ENCODE measurements around the gene CENPF.

Gene CENPF

DNA sequence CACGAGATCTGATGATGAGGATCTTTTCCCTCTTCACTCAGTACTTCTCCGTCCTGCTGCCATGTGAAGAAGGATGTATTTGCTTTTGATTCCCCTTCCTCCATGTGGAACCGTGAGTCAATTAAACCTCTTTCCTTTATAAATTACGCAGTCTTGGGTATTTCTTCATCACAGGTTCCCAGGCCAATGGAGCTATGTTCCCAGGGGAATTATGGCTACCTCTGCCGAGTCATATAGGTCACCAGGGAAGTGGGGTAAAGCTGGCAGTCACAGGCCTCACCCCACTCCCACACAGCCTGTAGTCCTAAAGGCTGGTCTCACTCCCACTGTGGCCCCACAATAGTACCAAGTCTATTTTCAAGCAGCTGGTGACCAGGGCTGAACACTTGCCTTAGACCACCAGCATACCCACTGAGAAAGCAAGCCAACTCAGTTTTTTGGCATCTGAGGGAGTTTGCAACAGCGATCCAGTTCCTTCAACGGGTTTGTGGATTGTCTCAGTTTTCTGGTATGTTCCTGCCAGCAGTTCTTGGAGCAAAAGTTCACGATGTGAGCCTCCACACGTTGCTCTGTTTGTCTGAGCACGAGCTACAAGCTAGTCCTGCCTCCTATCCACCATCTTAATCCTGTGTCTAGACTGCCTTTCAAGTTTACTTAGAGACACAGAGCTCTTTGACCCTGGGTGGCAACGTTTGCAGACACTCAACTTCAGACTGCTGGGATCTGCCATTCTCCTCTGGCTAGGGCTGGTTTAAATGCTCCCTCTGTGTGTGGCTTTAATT, 104.5 kb downstream of the CENPF start:
- TF ChIP-seq CEBPB (IDR thresholded peaks at IDR 0.05) (no peak), EP300 (IDR thresholded peaks at IDR 0.05; ENCODE audit: borderline replicate concordance) (no peak), TCF12 (IDR thresholded peaks at IDR 0.05; ENCODE audit: low read depth) (no peak), TEAD4 (IDR thresholded peaks at IDR 0.05) (no peak), CREB1 (IDR thresholded peaks at IDR 0.05; ENCODE audit: low read depth) (no peak), RAD21 (IDR thresholded peaks at IDR 0.05; ENCODE audit: low read depth) (no peak), ZBTB7A (IDR thresholded peaks at IDR 0.05; ENCODE audit: low read depth) (no peak), YY1 (IDR thresholded peaks at IDR 0.05; ENCODE audit: low read depth) (no peak), EGR1 (IDR thresholded peaks at IDR 0.05) (no peak), NFIC (IDR thresholded peaks at IDR 0.05) (no peak), TAF1 (IDR thresholded peaks at IDR 0.05; ENCODE audit: low read depth) (no peak), FOXM1 (IDR thresholded peaks at IDR 0.05; ENCODE audit: borderline replicate concordance, low read depth) (no peak)
- TF ChIP-seq, protein P1, sequence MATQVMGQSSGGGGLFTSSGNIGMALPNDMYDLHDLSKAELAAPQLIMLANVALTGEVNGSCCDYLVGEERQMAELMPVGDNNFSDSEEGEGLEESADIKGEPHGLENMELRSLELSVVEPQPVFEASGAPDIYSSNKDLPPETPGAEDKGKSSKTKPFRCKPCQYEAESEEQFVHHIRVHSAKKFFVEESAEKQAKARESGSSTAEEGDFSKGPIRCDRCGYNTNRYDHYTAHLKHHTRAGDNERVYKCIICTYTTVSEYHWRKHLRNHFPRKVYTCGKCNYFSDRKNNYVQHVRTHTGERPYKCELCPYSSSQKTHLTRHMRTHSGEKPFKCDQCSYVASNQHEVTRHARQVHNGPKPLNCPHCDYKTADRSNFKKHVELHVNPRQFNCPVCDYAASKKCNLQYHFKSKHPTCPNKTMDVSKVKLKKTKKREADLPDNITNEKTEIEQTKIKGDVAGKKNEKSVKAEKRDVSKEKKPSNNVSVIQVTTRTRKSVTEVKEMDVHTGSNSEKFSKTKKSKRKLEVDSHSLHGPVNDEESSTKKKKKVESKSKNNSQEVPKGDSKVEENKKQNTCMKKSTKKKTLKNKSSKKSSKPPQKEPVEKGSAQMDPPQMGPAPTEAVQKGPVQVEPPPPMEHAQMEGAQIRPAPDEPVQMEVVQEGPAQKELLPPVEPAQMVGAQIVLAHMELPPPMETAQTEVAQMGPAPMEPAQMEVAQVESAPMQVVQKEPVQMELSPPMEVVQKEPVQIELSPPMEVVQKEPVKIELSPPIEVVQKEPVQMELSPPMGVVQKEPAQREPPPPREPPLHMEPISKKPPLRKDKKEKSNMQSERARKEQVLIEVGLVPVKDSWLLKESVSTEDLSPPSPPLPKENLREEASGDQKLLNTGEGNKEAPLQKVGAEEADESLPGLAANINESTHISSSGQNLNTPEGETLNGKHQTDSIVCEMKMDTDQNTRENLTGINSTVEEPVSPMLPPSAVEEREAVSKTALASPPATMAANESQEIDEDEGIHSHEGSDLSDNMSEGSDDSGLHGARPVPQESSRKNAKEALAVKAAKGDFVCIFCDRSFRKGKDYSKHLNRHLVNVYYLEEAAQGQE (IDR thresholded peaks at IDR 0.05; ENCODE audit: low read depth) = no peak
- TF ChIP-seq, protein P2, sequence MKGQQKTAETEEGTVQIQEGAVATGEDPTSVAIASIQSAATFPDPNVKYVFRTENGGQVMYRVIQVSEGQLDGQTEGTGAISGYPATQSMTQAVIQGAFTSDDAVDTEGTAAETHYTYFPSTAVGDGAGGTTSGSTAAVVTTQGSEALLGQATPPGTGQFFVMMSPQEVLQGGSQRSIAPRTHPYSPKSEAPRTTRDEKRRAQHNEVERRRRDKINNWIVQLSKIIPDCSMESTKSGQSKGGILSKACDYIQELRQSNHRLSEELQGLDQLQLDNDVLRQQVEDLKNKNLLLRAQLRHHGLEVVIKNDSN (IDR thresholded peaks at IDR 0.05) = no peak
- TF ChIP-seq, protein P3, sequence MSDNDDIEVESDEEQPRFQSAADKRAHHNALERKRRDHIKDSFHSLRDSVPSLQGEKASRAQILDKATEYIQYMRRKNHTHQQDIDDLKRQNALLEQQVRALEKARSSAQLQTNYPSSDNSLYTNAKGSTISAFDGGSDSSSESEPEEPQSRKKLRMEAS (IDR thresholded peaks at IDR 0.05) = no peak

DNA sequence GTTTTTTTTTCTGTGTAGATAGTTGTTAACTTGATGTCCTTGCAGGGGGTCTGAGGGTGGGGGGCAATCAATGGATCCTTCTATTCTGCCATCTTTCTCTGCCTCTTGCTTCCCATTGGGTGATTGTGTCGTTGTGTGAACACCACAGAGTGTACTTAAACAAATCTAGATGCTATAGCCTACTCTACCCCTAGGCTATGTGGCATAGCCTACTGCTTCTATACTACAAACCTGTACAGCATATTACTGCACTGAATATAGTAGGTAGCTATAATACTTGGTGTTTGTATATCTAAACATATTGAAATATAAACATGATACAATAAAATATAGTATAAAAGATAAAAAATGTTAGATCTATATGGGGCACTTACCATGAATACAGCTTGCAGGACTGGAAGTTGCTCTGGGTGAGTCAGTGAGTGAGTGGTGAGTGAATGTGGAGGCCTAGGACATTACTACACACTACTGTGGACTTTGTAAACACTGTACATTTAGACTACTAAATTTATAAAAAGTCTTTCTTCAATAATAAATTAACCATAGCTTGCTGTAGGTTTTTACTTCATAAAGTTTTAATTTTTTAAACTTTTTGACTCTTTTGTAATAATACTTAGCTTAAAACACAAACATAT, 105.4 kb downstream of the CENPF start:
- TF ChIP-seq, protein P1 (IDR thresholded peaks at IDR 0.05; ENCODE audit: low read depth) = no peak
- TF ChIP-seq RAD21 (IDR thresholded peaks at IDR 0.05; ENCODE audit: low read depth) = no peak
- TF ChIP-seq TCF12 (IDR thresholded peaks at IDR 0.05; ENCODE audit: low read depth) = no peak
- TF ChIP-seq ZBTB7A (IDR thresholded peaks at IDR 0.05; ENCODE audit: low read depth) = no peak

DNA sequence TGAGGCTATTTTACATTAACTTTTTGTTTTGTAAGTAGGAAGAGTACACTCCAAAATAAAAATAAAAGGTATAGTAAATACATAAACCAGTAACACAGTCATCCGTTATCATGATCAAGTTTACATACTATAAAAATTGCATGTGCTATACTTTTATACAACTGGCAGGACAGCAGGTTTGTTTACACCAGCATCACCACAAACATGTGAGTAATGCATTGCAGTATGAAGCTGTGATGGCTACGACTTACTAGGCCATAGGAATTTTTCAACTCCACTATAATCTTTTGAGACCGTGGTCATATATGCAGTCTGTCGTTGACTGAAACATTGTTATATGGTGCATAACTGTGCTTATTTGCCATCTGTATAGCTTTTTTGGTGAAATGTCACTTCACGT, 106.2 kb downstream of the CENPF start:
- no peak for TF ChIP-seq FOXM1 (IDR thresholded peaks at IDR 0.05; ENCODE audit: borderline replicate concordance, low read depth)
- no peak for TF ChIP-seq EGR1 (IDR thresholded peaks at IDR 0.05)
- TF ChIP-seq TEAD4 (IDR thresholded peaks at IDR 0.05) = no peak
- TF ChIP-seq, protein P3 (IDR thresholded peaks at IDR 0.05) = no peak
- TF ChIP-seq ZBTB7A (IDR thresholded peaks at IDR 0.05; ENCODE audit: low read depth) = no peak
- no peak for TF ChIP-seq EP300 (IDR thresholded peaks at IDR 0.05; ENCODE audit: borderline replicate concordance)
- TF ChIP-seq YY1 (IDR thresholded peaks at IDR 0.05; ENCODE audit: low read depth) = no peak
- TF ChIP-seq, protein P2 (IDR thresholded peaks at IDR 0.05) = no peak
- TF ChIP-seq TAF1 (IDR thresholded peaks at IDR 0.05; ENCODE audit: low read depth) = no peak

DNA sequence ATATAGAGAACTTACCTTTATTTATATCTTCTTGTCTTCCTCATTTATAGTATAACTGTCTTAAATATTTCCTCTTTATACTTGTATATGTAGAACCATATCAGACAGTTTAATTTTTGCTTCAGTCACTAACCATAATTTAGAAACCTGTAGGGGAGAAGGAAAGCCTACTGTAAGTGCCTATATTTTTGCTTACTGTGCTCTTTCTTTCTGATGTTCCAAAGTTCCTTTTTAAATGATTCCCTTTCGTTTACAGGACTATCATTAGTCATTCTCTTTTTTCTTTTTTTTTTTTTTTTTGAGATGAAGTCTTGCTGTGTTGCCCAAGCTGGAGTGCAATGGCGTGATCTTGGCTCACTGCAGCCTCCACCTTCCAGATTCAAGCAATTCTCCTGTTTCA, 109.7 kb downstream of the CENPF start:
- TF ChIP-seq YY1 (IDR thresholded peaks at IDR 0.05; ENCODE audit: low read depth) (no peak), TCF12 (IDR thresholded peaks at IDR 0.05; ENCODE audit: low read depth) (no peak), FOXM1 (IDR thresholded peaks at IDR 0.05; ENCODE audit: borderline replicate concordance, low read depth) (no peak), ZBTB7A (IDR thresholded peaks at IDR 0.05; ENCODE audit: low read depth) (no peak), TAF1 (IDR thresholded peaks at IDR 0.05; ENCODE audit: low read depth) (no peak)
- TF ChIP-seq, protein P2 (IDR thresholded peaks at IDR 0.05) = no peak

All from Ishikawa (cell line).